Measurements from ENCODE around the gene CLCN6. TPM values are rescaled to one million over a fixed set of nuclear protein-coding genes. Genes with fewer than 3 reads are reported as not detected.

The CLCN6 gene
- total and polyA plus RNA-seq, 2 donors from 2014 or later = 7.1 to 26.0 TPM

GRCh38 chr1:11813021-11813420 is 7.0 kb downstream of the CLCN6 start:
- H3K27ac ChIP-seq (ENCODE audit: low read depth in 2 of 2, low read length in 2 of 2) = no peak overlapping the region
- H3K4me3 ChIP-seq (ENCODE audit: low read length in 3 of 3) = no peak overlapping the region
- H3K4me1 ChIP-seq (ENCODE audit: control insufficient read depth in 2 of 3, insufficient read depth in 2 of 3, low read depth in 1 of 3, low read length in 3 of 3) = peaks cover 0 to 3% (median 0%) of the 10 kb centered on the region in 3 donors
- FAIRE-seq = no peak
- no peak overlapping the region for H3K9ac ChIP-seq (ENCODE audit: low read length in 3 of 3)
- no peaks in the 10 kb centered on the region for H3K27me3 ChIP-seq (ENCODE audit: control insufficient read depth, insufficient read depth, low read length)
- no peaks in the 10 kb centered on the region for H3K9me3 ChIP-seq (ENCODE audit: control insufficient read depth in 2 of 3, insufficient read depth in 1 of 3, low read length in 3 of 3)
- no peak for DNase-seq
- no peak for TF ChIP-seq CTCF (IDR thresholded peaks at IDR 0.05; ENCODE audit: borderline replicate concordance, extremely low read depth, insufficient read depth)
- H3K36me3 ChIP-seq (ENCODE audit: control insufficient read depth in 2 of 3, insufficient read depth in 3 of 3, low read length in 3 of 3) = peaks cover 11 to 57% (median 25%) of the 10 kb centered on the region in 3 donors
- intact Hi-C loops (cut with DNase I) = no loop called here

- H3K9ac ChIP-seq (ENCODE audit: low read length in 3 of 3) = no peak overlapping the region
- DNase-seq (no peak), FAIRE-seq (no peak)
- no peak overlapping the region for H3K27ac ChIP-seq (ENCODE audit: low read depth in 2 of 2, low read length in 2 of 2)
- no peaks in the 10 kb centered on the region for H3K4me1 ChIP-seq (ENCODE audit: control insufficient read depth in 2 of 3, insufficient read depth in 2 of 3, low read depth in 1 of 3, low read length in 3 of 3)
- H3K4me3 ChIP-seq (ENCODE audit: low read length in 3 of 3) = no peak overlapping the region
- no peak for TF ChIP-seq CTCF (IDR thresholded peaks at IDR 0.05; ENCODE audit: borderline replicate concordance, extremely low read depth, insufficient read depth)
- H3K36me3 ChIP-seq (ENCODE audit: control insufficient read depth in 2 of 3, insufficient read depth in 3 of 3, low read length in 3 of 3) = peaks cover 7 to 46% (median 24%) of the 10 kb centered on the region in 3 donors
- no peaks in the 10 kb centered on the region for H3K27me3 ChIP-seq (ENCODE audit: control insufficient read depth, insufficient read depth, low read length)
- H3K9me3 ChIP-seq (ENCODE audit: control insufficient read depth in 2 of 3, insufficient read depth in 1 of 3, low read length in 3 of 3) = no peaks in the 10 kb centered on the region
- intact Hi-C loops (cut with DNase I) = no loop called here
These were observed 11.2 kb downstream of the CLCN6 start for GRCh38 chr1:11817192-11817591.

- Histone ChIP-seq H3K27me3 (ENCODE audit: control insufficient read depth, insufficient read depth, low read length) (no peaks in the 10 kb centered on the region), H3K4me1 (ENCODE audit: control insufficient read depth in 2 of 3, insufficient read depth in 2 of 3, low read depth in 1 of 3, low read length in 3 of 3) (no peaks in the 10 kb centered on the region), H3K4me3 (ENCODE audit: low read length in 3 of 3) (no peak overlapping the region), H3K27ac (ENCODE audit: low read depth in 2 of 2, low read length in 2 of 2) (no peak overlapping the region), H3K9ac (ENCODE audit: low read length in 3 of 3) (no peak overlapping the region), H3K9me3 (ENCODE audit: control insufficient read depth in 2 of 3, insufficient read depth in 1 of 3, low read length in 3 of 3) (no peaks in the 10 kb centered on the region), H3K36me3 (ENCODE audit: control insufficient read depth in 2 of 3, insufficient read depth in 3 of 3, low read length in 3 of 3) (peaks cover 4 to 51% (median 40%) of the 10 kb centered on the region in 3 donors)
- FAIRE-seq (no peak), DNase-seq (no peak)
- intact Hi-C loops (cut with DNase I) = no loop called here
- TF ChIP-seq CTCF (IDR thresholded peaks at IDR 0.05; ENCODE audit: borderline replicate concordance, extremely low read depth, insufficient read depth) = no peak
These were observed 16.1 kb downstream of the CLCN6 start for GRCh38 chr1:11822091-11822490.
